H9 (cell line): ENCODE measurements around the gene LAMB4. TPM values are rescaled to one million over a fixed set of nuclear protein-coding genes. Genes with fewer than 3 reads are reported as not detected.

ENCODE experiments used
- DNase-seq: peaks from one replicate; pipeline ENCODE4 v3.0.0-alpha.2; 2017
- H2AFZ ChIP-seq: one replicate; pipeline ENCODE4 v1.6.1; 2013; ENCODE audit warnings: mild to moderate bottlenecking, low read length, control low read depth, moderate library complexity
- H2AK5ac ChIP-seq: 2 replicates; pipeline ENCODE4 v1.6.1; 2013; ENCODE audit warnings: low read length, control low read depth, mixed read lengths; ENCODE audit not compliant: insufficient read length
- H2BK120ac ChIP-seq: one replicate; pipeline ENCODE4 v1.6.1; 2013; ENCODE audit warnings: low read depth, mild to moderate bottlenecking, low read length, control low read depth, inconsistent platforms; ENCODE audit not compliant: poor library complexity, severe bottlenecking
- H2BK12ac ChIP-seq: 2 replicates; pipeline ENCODE4 v1.6.1; 2013; ENCODE audit warnings: low read length, control low read depth, mixed read lengths, low read depth; ENCODE audit not compliant: insufficient read length
- H2BK15ac ChIP-seq: 2 replicates; pipeline ENCODE4 v1.6.1; 2013; ENCODE audit warnings: low read depth, low read length, control low read depth
- H2BK20ac ChIP-seq: one replicate; pipeline ENCODE4 v1.6.1; 2013; ENCODE audit warnings: low read depth, mild to moderate bottlenecking, low read length, control low read depth, inconsistent platforms; ENCODE audit not compliant: poor library complexity, severe bottlenecking
- H2BK5ac ChIP-seq: 2 replicates; pipeline ENCODE4 v1.6.1; 2013; ENCODE audit warnings: low read length, control low read depth, mixed read lengths; ENCODE audit not compliant: insufficient read length
- H3K14ac ChIP-seq: 2 replicates; pipeline ENCODE4 v1.6.1; 2013; ENCODE audit warnings: low read length, control low read depth; ENCODE audit not compliant: insufficient read depth
- H3K18ac ChIP-seq: 2 replicates; pipeline ENCODE4 v1.6.1; 2013; ENCODE audit warnings: low read depth, mild to moderate bottlenecking, mixed read lengths, low read length, control low read depth; ENCODE audit not compliant: insufficient read length
- H3K23ac ChIP-seq: 2 replicates; pipeline ENCODE4 v1.6.1; 2013; ENCODE audit warnings: low read length, control low read depth, mixed read lengths, low read depth; ENCODE audit not compliant: insufficient read length
- H3K23me2 ChIP-seq: 2 replicates; pipeline ENCODE4 v1.6.1; 2013; ENCODE audit warnings: low read depth, mild to moderate bottlenecking, mixed read lengths, low read length, control low read depth; ENCODE audit not compliant: insufficient read length, poor library complexity, severe bottlenecking
- H3K27ac ChIP-seq: 2 replicates; pipeline ENCODE4 v1.5.1; 2013; ENCODE audit warnings: low read length, control low read depth, mixed read lengths, low read depth; ENCODE audit not compliant: insufficient read length
- H3K27me3 ChIP-seq: 2 replicates; pipeline ENCODE4 v1.6.1; 2013; ENCODE audit warnings: low read length, control low read depth, inconsistent platforms; ENCODE audit not compliant: insufficient read depth
- H3K4ac ChIP-seq: 2 replicates; pipeline ENCODE4 v1.6.1; 2013; ENCODE audit warnings: low read depth, mild to moderate bottlenecking, control low read depth, inconsistent platforms, low read length, moderate library complexity
- H3K4me1 ChIP-seq: 2 replicates; pipeline ENCODE4 v1.6.1; 2013; ENCODE audit warnings: low read length, control low read depth, inconsistent platforms; ENCODE audit not compliant: insufficient read depth
- H3K4me2 ChIP-seq: 2 replicates; pipeline ENCODE4 v1.6.1; 2013; ENCODE audit warnings: low read length, control low read depth, mixed read lengths; ENCODE audit not compliant: insufficient read length, insufficient read depth
- H3K56ac ChIP-seq: 2 replicates; pipeline ENCODE4 v1.6.1; 2013; ENCODE audit warnings: low read depth, mild to moderate bottlenecking, mixed read lengths, low read length, control low read depth; ENCODE audit not compliant: insufficient read length
- H3K79me1 ChIP-seq: 2 replicates; pipeline ENCODE4 v1.6.1; 2013; ENCODE audit warnings: low read depth, mild to moderate bottlenecking, moderate library complexity, low read length, control low read depth, inconsistent platforms; ENCODE audit not compliant: insufficient read depth, poor library complexity, severe bottlenecking
- H3K79me2 ChIP-seq: 2 replicates; pipeline ENCODE4 v1.6.1; 2013; ENCODE audit warnings: low read length, control low read depth, inconsistent platforms; ENCODE audit not compliant: insufficient read depth
- H3K9ac ChIP-seq: 2 replicates; pipeline ENCODE4 v1.6.1; 2013; ENCODE audit warnings: low read length, control low read depth, mixed read lengths; ENCODE audit not compliant: insufficient read length; ENCODE audit errors: extremely low read depth
- H3K9me3 ChIP-seq: one replicate; pipeline ENCODE4 v1.6.1; 2013; ENCODE audit warnings: low read depth, low read length, inconsistent platforms; ENCODE audit not compliant: control insufficient read depth
- H3T11ph ChIP-seq: one replicate; pipeline ENCODE4 v1.6.1; 2013; ENCODE audit warnings: mild to moderate bottlenecking, low read length, control low read depth, inconsistent platforms
- H4K20me1 ChIP-seq: one replicate; pipeline ENCODE4 v1.6.1; 2013; ENCODE audit not compliant: control insufficient read depth, insufficient read length, insufficient read depth
- H4K5ac ChIP-seq: 2 replicates; pipeline ENCODE4 v1.6.1; 2013; ENCODE audit warnings: low read depth, mild to moderate bottlenecking, mixed read lengths, low read length, control low read depth; ENCODE audit not compliant: insufficient read length
- H4K8ac ChIP-seq: replicated peaks from 2 replicates; pipeline ENCODE4 v1.6.1; 2013; ENCODE audit warnings: low read length, control low read depth, mixed read lengths, low read depth; ENCODE audit not compliant: insufficient read length
- H4K91ac ChIP-seq: 2 replicates; pipeline ENCODE4 v1.6.1; 2013; ENCODE audit warnings: low read depth, mild to moderate bottlenecking, moderate library complexity, mixed read lengths, low read length, control low read depth; ENCODE audit not compliant: insufficient read length
- H3K27ac Mint-ChIP-seq, 3 experiments: 2 replicates in 2 of 3; 3 replicates in 1 of 3; pipeline ENCODE4 v1.8.0; 2020 to 2021; ENCODE audit warnings: mixed read lengths in 3 of 3, mild to moderate bottlenecking in 1 of 3, moderate library complexity in 1 of 3
- H3K27me3 Mint-ChIP-seq: 2 replicates; pipeline ENCODE4 v1.8.0; 2021; ENCODE audit warnings: low read depth, mild to moderate bottlenecking, moderate library complexity, mixed read lengths
- H3K36me3 Mint-ChIP-seq, 3 experiments: 2 replicates in 2 of 3; 3 replicates in 1 of 3; pipeline ENCODE4 v1.8.0; 2020 to 2021; ENCODE audit warnings: low read depth in 3 of 3, mixed read lengths in 3 of 3; ENCODE audit not compliant: insufficient read depth in 1 of 3
- H3K4me1 Mint-ChIP-seq, 2 experiments: 2 replicates each; pipeline ENCODE4 v1.8.0; 2020; ENCODE audit warnings: mixed read lengths in 2 of 2
- H3K4me3 Mint-ChIP-seq, 2 experiments: 2 replicates in 1 of 2; 3 replicates in 1 of 2; pipeline ENCODE4 v1.8.0; 2020 to 2021; ENCODE audit warnings: mild to moderate bottlenecking in 2 of 2, mixed read lengths in 2 of 2, moderate library complexity in 1 of 2
- H3K9me3 Mint-ChIP-seq, 2 experiments: 2 replicates in 1 of 2; 3 replicates in 1 of 2; pipeline ENCODE4 v1.8.0; 2020; ENCODE audit warnings: mild to moderate bottlenecking in 2 of 2, mixed read lengths in 2 of 2, moderate library complexity in 1 of 2
- CTCF ChIP-seq: fragments of 200-600 bp; sonication (generic); conservative IDR thresholded peaks from 3 replicates; pipeline ENCODE4 v1.8.0; 2021; ENCODE audit warnings: antibody characterized with exemption, mild to moderate bottlenecking
- WGBS: extraction: QIAGEN DNeasy Blood & Tissue Kit; methylation state at CpG from one replicate; pipeline ENCODE4 v1.1.7; 2013; ENCODE audit warnings: missing lambda C conversion rate, low lambda C conversion rate, mixed read lengths; ENCODE audit not compliant: insufficient read length; ENCODE audit errors: extremely low coverage; 5-methylcytosine and 5-hydroxymethylcytosine counted together
- total RNA-seq: library from RNA; stranded (reverse); gene quantifications from 2 replicates; pipeline ENCODE4 v1.2.1, GENCODE V29; 2021

Gene LAMB4
- total RNA-seq, 1 experiment from 2014 or later = not detected

- no peak for TF ChIP-seq CTCF
- H3K18ac ChIP-seq = no peak overlapping the region
- H3K4ac ChIP-seq = no peak overlapping the region
- Mint-ChIP-seq H3K9me3 (peaks cover 3 to 4% of the 10 kb centered on the region in 2 experiments; a peak in 3 of 5 replicates), H3K36me3 (no peaks in the 10 kb centered on the region), H3K27ac (no peak overlapping the region; a peak in 1 of 7 replicates), H3K4me1 (peaks cover 5 to 11% of the 10 kb centered on the region in 2 experiments), H3K27me3 (peaks cover 4% of the 10 kb centered on the region; the same call in 1 of the 2 replicates), H3K4me3 (no peak overlapping the region)
- H3K27ac ChIP-seq = no peak overlapping the region
- H3K4me2 ChIP-seq = no peak overlapping the region
- H2BK5ac ChIP-seq = no peak overlapping the region
- no peak overlapping the region for H3K14ac ChIP-seq
- H3K56ac ChIP-seq = no peak overlapping the region
- no peak overlapping the region for H2BK120ac ChIP-seq
- H4K5ac ChIP-seq = no peak overlapping the region
- H3K23ac ChIP-seq = no peak overlapping the region
- no peaks in the 10 kb centered on the region for H4K20me1 ChIP-seq
- H3K9ac ChIP-seq = no peak overlapping the region
- WGBS = no CpG with 5 or more reads among the region's 7 CpGs
- no peak overlapping the region for H2BK20ac ChIP-seq
- H3K23me2 ChIP-seq = no peaks in the 10 kb centered on the region
- no peak overlapping the region for H2AFZ ChIP-seq
- H4K8ac ChIP-seq = no peak overlapping the region
- DNase-seq = no peak
- no peak overlapping the region for H3T11ph ChIP-seq
- H3K27me3 ChIP-seq = no peaks in the 10 kb centered on the region
- H3K4me1 ChIP-seq = no peaks in the 10 kb centered on the region
- H2BK15ac ChIP-seq = no peak overlapping the region
- no peak overlapping the region for H4K91ac ChIP-seq
- H2BK12ac ChIP-seq = no peak overlapping the region
- H3K79me2 ChIP-seq = no peaks in the 10 kb centered on the region
- no peak overlapping the region for H2AK5ac ChIP-seq
- H3K79me1 ChIP-seq = no peaks in the 10 kb centered on the region
- no peaks in the 10 kb centered on the region for H3K9me3 ChIP-seq
Observed at GRCh38 chr7:108135446-108136190, 5.5 kb upstream of the LAMB4 start.
